Raji (cell line): Measurements from ENCODE around the gene TMED5.

Experiments used
- POLR2A ChIP-seq: IDR thresholded peaks from 2 replicates; pipeline ENCODE4 v1.6.1; 2011; ENCODE audit warnings: low read depth, low read length, control low read depth; ENCODE audit not compliant: insufficient read depth

TMED5 gene

GRCh38 chr1:93137604-93138292 lies 42.5 kb downstream of the TMED5 start:
- no peak for TF ChIP-seq POLR2A

DNA sequence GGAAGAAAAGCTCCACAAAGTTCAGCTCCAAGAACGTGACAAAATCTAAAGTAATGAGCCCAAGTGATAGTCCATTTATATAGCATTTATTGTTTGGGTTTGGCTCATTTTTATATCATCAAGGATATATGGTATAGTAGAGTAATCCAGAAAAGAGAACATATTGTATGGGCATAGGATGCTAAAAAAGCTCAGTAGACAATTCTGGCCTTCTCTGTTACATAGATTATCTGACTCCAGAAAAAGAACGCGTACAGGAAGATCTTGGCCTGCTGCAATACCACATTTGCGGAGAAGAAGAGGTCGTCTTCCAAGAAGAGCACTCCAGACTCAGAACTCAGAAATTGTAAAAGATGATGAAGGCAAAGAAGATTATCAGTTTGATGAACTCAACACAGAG lies 43.8 kb downstream of the TMED5 start:
- TF ChIP-seq POLR2A, result no peak

DNA sequence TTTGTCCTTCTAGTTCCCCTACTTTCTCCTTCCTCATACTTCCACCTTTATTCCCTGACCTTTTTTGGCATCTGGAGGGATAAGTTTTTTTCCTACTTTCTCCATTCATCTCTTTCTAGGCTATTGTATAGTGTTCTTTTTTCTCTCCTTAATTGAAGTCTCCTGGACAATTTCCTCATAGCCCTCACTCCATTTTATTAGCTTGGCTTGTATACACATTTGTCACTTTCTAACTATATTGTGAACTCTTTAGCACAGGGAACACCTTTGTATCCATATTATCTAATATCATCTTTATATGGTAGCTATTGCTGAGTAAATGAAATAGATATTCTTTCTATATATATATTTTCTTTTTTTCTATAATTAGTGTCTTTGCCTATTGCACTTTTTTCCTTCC lies 47.6 kb downstream of the TMED5 start:
- no peak for TF ChIP-seq POLR2A

- no peak for TF ChIP-seq POLR2A
Measured at GRCh38 chr1:93129507-93130099, 50.6 kb downstream of the TMED5 start.

- TF ChIP-seq POLR2A, result no peak
Measured at GRCh38 chr1:93124556-93125355, 55.5 kb downstream of the TMED5 start.

DNA sequence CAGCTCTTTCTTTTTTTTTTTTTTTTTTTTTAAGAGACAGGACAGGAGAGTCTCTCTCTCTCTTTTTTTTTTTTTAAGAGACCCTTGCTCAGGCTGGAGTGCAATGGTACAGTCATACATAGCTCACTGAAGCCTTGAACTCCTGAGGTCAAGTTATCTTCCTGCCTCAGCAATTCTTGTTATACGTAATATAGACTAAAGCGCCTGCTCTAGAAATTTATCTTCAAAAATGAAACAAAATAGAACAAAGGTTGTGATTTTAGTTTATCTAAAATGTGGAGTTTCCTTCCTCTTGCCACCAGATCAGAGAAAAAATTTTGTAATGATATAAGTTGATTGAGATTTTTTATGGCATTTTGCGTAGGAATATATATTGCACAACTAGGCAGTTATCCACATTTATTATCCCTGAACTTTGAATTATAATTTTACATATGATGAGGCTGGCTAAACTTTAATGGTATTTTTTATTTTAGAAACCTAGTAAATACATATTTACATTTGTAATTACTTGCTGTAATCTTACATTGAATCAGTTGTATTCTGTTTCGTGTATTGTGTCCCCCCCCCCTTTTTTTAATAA lies 56.9 kb downstream of the TMED5 start:
- TF ChIP-seq POLR2A, result no peak

DNA sequence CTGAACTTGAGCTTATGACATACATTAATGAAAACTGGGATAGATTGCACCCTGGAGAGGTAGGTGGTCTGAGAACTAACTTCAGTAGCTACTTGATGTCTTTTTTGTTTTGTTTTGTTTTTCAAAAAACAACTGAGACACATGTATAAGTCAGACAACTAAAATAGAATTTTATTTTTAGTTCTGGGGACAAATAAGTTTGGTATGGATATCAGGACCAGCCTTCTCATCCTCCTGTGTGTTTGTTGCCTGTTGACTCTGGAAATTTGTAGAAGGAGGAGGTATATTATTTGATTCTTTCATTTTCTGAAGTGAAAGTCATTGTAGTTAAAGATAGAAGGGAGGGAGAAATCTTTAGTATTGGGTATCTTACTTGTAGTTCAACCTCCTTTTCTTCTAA lies 59.6 kb downstream of the TMED5 start:
- TF ChIP-seq POLR2A, result no peak

- TF ChIP-seq POLR2A, result no peak
Measured at GRCh38 chr1:93114391-93114790, 65.8 kb downstream of the TMED5 start.

- no peak for TF ChIP-seq POLR2A
Measured at GRCh38 chr1:93113127-93113526, 67.1 kb downstream of the TMED5 start.

DNA sequence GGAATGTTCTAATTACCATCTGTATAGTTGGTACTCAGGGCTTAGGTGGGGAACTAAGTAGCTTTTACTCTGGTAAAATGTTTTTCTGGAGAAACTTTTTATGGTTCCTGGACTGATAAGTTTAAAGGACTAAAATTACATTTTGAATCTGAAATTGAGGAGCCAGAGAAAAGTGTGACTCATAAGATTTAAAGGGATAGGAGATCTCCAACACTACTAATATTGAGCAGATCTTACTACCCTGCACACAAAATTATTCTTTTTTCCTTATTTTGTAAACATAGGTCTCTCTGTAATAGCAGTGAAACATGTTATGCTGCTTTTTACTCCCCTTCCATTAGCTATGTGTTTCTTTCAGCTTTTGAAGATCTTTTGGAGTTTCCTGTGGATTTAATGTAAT lies 68.7 kb downstream of the TMED5 start:
- TF ChIP-seq POLR2A, result no peak

DNA sequence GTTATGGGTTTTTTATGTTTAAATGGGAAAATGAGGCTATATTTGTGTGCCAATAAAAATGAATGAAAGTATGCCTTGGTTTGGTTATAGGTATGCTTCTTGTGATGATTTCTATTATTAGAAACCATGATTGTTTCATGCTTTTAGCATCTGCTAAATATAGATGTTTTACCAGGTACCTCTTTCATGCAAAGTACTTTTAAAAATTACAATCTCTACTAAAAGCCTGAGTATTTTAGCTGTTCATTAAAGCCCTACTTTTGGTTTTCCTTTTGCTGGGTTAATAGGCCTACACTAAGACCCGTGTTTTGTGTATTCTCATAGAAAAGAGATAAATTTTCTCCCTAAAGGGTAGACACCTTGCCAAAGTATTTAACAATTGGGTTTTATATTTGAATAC lies 69.1 kb downstream of the TMED5 start:
- TF ChIP-seq POLR2A, result no peak

- no peak for TF ChIP-seq POLR2A
Measured at GRCh38 chr1:93109578-93109977, 70.6 kb downstream of the TMED5 start.

- no peak for TF ChIP-seq POLR2A
Measured at GRCh38 chr1:93108335-93108734, 71.9 kb downstream of the TMED5 start.

DNA sequence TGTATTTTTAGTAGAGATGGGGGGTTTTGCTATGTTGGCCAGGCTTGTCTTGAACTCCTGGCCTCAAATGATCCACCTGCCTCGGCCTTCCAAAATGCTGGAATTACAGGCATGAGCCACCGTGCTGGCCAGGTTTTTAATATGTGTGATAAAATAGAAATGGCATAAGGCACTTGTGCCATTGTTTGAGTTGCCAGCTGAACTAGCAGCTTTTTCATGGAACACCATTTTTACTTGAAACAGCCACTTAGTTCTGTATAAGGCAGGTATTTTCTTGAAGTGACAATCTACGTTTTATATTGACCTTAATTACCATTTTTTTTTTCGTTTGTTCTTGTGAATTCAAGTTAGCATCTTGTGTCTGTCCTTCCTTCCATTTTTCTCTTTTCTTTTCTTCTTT lies 72.8 kb downstream of the TMED5 start:
- TF ChIP-seq POLR2A, result no peak

GRCh38 chr1:93106226-93106625 lies 74.0 kb downstream of the TMED5 start:
- no peak for TF ChIP-seq POLR2A

- TF ChIP-seq POLR2A, result no peak
Measured at GRCh38 chr1:93102142-93102541, 78.1 kb downstream of the TMED5 start.
